ENCODE data around the gene CAMK1.

GRCh38 chr3:9749645-9750555 is 19.8 kb downstream of the CAMK1 start, which contains the start of gene OGG1:
- TF ChIP-seq CTCF (conservative IDR thresholded peaks at IDR 0.05; ENCODE audit: low read depth, low read length) (no peak), EZH2 (IDR thresholded peaks at IDR 0.05; ENCODE audit: low read length, unreplicated experiment) (no peak), EZH2phosphoT487 (IDR thresholded peaks at IDR 0.05; ENCODE audit: borderline replicate concordance, low read length) (no peak)

Measured in PC-3 (cell line).